HCT116 (cell line): ENCODE results near the gene SCTR. TPM values are rescaled to one million over a fixed set of nuclear protein-coding genes. Genes with fewer than 3 reads are reported as not detected.

Source experiments
- ATAC-seq: fragments of 200-7000 bp; cut with Tn5 transposase; 2 replicates; pipeline ENCODE4 v1.9.1; 2020; ENCODE audit warnings: mild to moderate bottlenecking, moderate library complexity
- BruUV-seq: library from RNA; stranded (reverse); fragments of 400-500 nt; replicated peaks from 2 replicates; lab custom pipeline; 2021; lab: Mats Ljungman, UMichigan
- CTCF ChIA-PET: fragments of 300-600 bp; sonication (Branson Sonifier 250); formaldehyde crosslinking; loops from one replicate; lab custom pipeline; 2021; ENCODE audit warnings: antibody characterized with exemption; lab: Charles Lee
- POLR2A ChIA-PET: fragments of 300-600, 350-600 bp; sonication (Branson Sonifier 250); formaldehyde crosslinking; loops from one replicate; lab custom pipeline; 2021; ENCODE audit warnings: antibody characterized with exemption; lab: Charles Lee
- RAD21 ChIA-PET, 2 experiments: fragments of 300-600 bp; sonication (Branson Sonifier 250); formaldehyde crosslinking; loops; one replicate each; lab custom pipeline; 2023; ENCODE audit warnings: low total read pairs in 2 of 2; ENCODE audit not compliant: uncharacterized antibody in 2 of 2, unreplicated experiment in 2 of 2, low non-redundant PET in 1 of 2; lab: Charles Lee
- DNase-seq: peaks from one replicate; pipeline ENCODE4 v3.0.0-alpha.2; 2010; ENCODE audit warnings: low read depth, low spot score
- H2AFZ ChIP-seq: fragments of 200-600 bp; shearing (Covaris generic), sonication (generic); 2 replicates; pipeline ENCODE4 v1.6.1; 2017; ENCODE audit warnings: low read depth, mixed run types, mixed read lengths, antibody characterized with exemption, low read length; ENCODE audit not compliant: poor library complexity, severe bottlenecking
- H3K27ac ChIP-seq: 2 replicates; pipeline ENCODE4 v1.5.1; 2012; ENCODE audit warnings: low read depth, low read length
- H3K27me3 ChIP-seq: fragments of 200-600 bp; sonication (generic); 2 replicates; pipeline ENCODE4 v1.6.1; 2016; ENCODE audit warnings: mixed run types, low read length, mixed read lengths; ENCODE audit not compliant: insufficient read depth
- H3K36me3 ChIP-seq, 2 experiments: fragments of 200-500 bp in 1 of 2; fragments of 200-600 bp in 1 of 2; sonication (Bioruptor generic) in 1 of 2; sonication (generic) in 1 of 2; 2 replicates each; pipeline versions ENCODE4 v1.5.1 to v1.6.1; 2014 to 2016; ENCODE audit warnings: low read length in 2 of 2, inconsistent platforms in 1 of 2, mixed read lengths in 1 of 2, mixed run types in 1 of 2; ENCODE audit not compliant: insufficient read depth in 2 of 2, control insufficient read depth in 1 of 2
- H3K4me1 ChIP-seq, 2 experiments: fragments of 200-600 bp in 1 of 2; sonication (generic) in 1 of 2; 2 replicates each; pipeline versions ENCODE4 v1.5.1 to v1.6.1; 2012 to 2017; ENCODE audit warnings: low read length in 2 of 2, inconsistent platforms in 1 of 2, mild to moderate bottlenecking in 1 of 2, mixed read lengths in 1 of 2, mixed run types in 1 of 2, moderate library complexity in 1 of 2; ENCODE audit not compliant: insufficient read depth in 2 of 2, control insufficient read depth in 1 of 2
- H3K4me2 ChIP-seq: fragments of 200-600 bp; sonication (generic); 2 replicates; pipeline ENCODE4 v1.6.1; 2017; ENCODE audit warnings: mixed run types, low read length, mixed read lengths
- H3K4me3 ChIP-seq, 2 experiments: fragments of 200-600 bp in 1 of 2; sonication (generic) in 1 of 2; replicated peaks in 1 of 2; 2 replicates each; pipeline ENCODE4 v1.5.1; 2011 to 2016; ENCODE audit warnings: low read length in 2 of 2, control low read depth in 1 of 2, low read depth in 1 of 2, mild to moderate bottlenecking in 1 of 2, mixed read lengths in 1 of 2, mixed run types in 1 of 2
- H3K79me2 ChIP-seq: fragments of 200-600 bp; sonication (generic); 2 replicates; pipeline ENCODE4 v1.6.1; 2017; ENCODE audit warnings: mild to moderate bottlenecking, mixed run types, low read length, moderate library complexity, mixed read lengths; ENCODE audit not compliant: insufficient read depth
- H3K9ac ChIP-seq: fragments of 200-600 bp; sonication (generic); 2 replicates; pipeline ENCODE4 v1.6.1; 2016; ENCODE audit warnings: low read length, mixed read lengths
- H3K9me2 ChIP-seq: fragments of 200-600 bp; sonication (generic), shearing (Covaris generic); 2 replicates; pipeline ENCODE4 v1.6.1; 2017; ENCODE audit warnings: mixed run types, mild to moderate bottlenecking, moderate library complexity; ENCODE audit not compliant: insufficient read depth
- H3K9me3 ChIP-seq, 2 experiments: fragments of 200-500 bp in 1 of 2; fragments of 200-600 bp in 1 of 2; sonication (Bioruptor generic) in 1 of 2; sonication (generic) in 1 of 2; 2 replicates each; pipeline ENCODE4 v1.6.1; 2014 to 2017; ENCODE audit warnings: low read length in 2 of 2, mixed read lengths in 2 of 2, inconsistent platforms in 1 of 2, low read depth in 1 of 2, mild to moderate bottlenecking in 1 of 2, mixed run types in 1 of 2, moderate library complexity in 1 of 2; ENCODE audit not compliant: control insufficient read depth in 1 of 2, insufficient read depth in 1 of 2
- H4K20me1 ChIP-seq: fragments of 200-600 bp; sonication (generic), shearing (Covaris generic); 2 replicates; pipeline ENCODE4 v1.6.1; 2017; ENCODE audit warnings: mixed run types, mild to moderate bottlenecking, moderate library complexity; ENCODE audit not compliant: insufficient read depth
- CTCF ChIP-seq, 3 experiments: fragments of 200-600 bp in 1 of 3; sonication (generic) in 1 of 3; IDR thresholded peaks in 2 of 3; conservative IDR thresholded peaks in 1 of 3; 2 replicates each; pipeline ENCODE4 v1.5.1; 2012 to 2017; ENCODE audit warnings: low read depth in 2 of 3, low read length in 2 of 3, antibody characterized with exemption in 1 of 3, borderline replicate concordance in 1 of 3, control low read depth in 1 of 3, mild to moderate bottlenecking in 1 of 3, mixed read lengths in 1 of 3, mixed run types in 1 of 3, moderate library complexity in 1 of 3; ENCODE audit not compliant: insufficient read depth in 1 of 3
- EGR1 ChIP-seq: IDR thresholded peaks from 2 replicates; pipeline ENCODE4 v1.6.1; 2012; ENCODE audit warnings: low read depth
- EZH2phosphoT487 ChIP-seq: fragments of 200-600 bp; IDR thresholded peaks from 2 replicates; pipeline ENCODE4 v1.6.1; 2018; ENCODE audit warnings: antibody characterized with exemption, borderline replicate concordance
- POLR2A ChIP-seq: IDR thresholded peaks from 2 replicates; pipeline ENCODE4 v1.7.0; 2011; ENCODE audit warnings: borderline replicate concordance; ENCODE audit not compliant: insufficient read depth, insufficient read length; ENCODE audit errors: extremely low read depth
- POLR2AphosphoS5 ChIP-seq: IDR thresholded peaks from 2 replicates; pipeline ENCODE4 v1.6.1; 2011; ENCODE audit warnings: mild to moderate bottlenecking, low read depth, low read length, moderate library complexity
- YY1 ChIP-seq: IDR thresholded peaks from 2 replicates; pipeline ENCODE4 v1.6.1; 2011; ENCODE audit warnings: low read length, low read depth, moderate library complexity, mild to moderate bottlenecking; ENCODE audit not compliant: insufficient replicate concordance; ENCODE audit errors: extremely low read depth
- ZNF274 ChIP-seq: fragments of 200-500 bp; sonication (Bioruptor generic); IDR thresholded peaks from 2 replicates; pipeline ENCODE4 v1.6.1; 2014; ENCODE audit warnings: mild to moderate bottlenecking, low read depth, low read length, inconsistent platforms
- intact Hi-C: fragments of 100-400 bp; cut with micrococcal nuclease; formaldehyde crosslinking; loops from 2 replicates; pipeline ENCODE4 v1.10.0; 2022
- total RNA-seq: library from RNA; stranded (reverse); gene quantifications from one replicate; pipeline ENCODE4 v1.2.1, GENCODE V29; 2021; ENCODE audit not compliant: unreplicated experiment
- TF ChIP-seq, protein P1 (sequence below): IDR thresholded peaks from 2 replicates; pipeline ENCODE4 v1.6.1; 2012; ENCODE audit warnings: low read depth
- TF ChIP-seq, protein P2 (sequence below): IDR thresholded peaks from 2 replicates; pipeline ENCODE4 v1.6.1; 2012

The SCTR gene
- total RNA-seq, 1 experiment from 2014 or later, result not detected

DNA sequence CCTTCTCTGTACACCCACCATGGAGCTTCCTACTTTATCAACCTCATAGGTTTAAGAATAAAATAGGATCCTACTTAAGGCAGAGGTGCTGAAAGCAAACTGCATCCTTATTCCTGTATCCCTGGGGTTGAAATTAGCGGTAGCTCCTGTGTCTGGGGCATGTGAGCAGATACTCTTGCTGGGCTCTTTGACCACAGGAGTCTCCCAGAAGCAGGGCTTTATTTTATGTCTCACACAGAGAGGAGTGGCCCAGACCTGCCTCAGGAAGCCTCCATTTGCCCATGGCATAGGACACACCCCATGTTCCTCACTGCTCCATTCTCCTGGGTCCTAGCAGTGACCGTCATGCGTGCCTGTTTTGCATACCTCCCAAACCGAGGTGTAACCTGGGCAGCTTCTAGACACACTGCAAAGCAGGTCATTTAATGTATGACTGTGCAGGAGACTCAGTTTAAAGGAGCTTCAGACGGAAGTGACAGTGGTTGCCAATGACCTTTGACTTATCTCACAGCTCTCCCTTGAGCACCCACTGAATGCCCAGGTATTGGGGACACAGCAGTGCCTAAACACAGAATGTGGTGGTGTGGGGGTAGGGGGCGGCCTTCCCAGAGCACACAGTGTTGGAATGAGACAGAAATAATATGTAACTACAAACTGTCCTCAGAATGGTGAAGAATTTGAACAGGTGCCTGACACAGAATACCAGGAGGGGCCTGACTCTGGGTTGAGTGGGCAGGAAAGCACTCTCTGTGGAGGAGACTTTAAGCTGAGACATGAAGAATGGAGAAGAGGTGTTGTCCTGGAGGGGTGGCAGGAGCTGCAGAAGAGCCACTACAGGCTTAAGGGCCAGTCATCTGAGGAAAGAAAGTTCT lies 89.0 kb downstream of the SCTR start (continued):
- TF ChIP-seq, protein P1, sequence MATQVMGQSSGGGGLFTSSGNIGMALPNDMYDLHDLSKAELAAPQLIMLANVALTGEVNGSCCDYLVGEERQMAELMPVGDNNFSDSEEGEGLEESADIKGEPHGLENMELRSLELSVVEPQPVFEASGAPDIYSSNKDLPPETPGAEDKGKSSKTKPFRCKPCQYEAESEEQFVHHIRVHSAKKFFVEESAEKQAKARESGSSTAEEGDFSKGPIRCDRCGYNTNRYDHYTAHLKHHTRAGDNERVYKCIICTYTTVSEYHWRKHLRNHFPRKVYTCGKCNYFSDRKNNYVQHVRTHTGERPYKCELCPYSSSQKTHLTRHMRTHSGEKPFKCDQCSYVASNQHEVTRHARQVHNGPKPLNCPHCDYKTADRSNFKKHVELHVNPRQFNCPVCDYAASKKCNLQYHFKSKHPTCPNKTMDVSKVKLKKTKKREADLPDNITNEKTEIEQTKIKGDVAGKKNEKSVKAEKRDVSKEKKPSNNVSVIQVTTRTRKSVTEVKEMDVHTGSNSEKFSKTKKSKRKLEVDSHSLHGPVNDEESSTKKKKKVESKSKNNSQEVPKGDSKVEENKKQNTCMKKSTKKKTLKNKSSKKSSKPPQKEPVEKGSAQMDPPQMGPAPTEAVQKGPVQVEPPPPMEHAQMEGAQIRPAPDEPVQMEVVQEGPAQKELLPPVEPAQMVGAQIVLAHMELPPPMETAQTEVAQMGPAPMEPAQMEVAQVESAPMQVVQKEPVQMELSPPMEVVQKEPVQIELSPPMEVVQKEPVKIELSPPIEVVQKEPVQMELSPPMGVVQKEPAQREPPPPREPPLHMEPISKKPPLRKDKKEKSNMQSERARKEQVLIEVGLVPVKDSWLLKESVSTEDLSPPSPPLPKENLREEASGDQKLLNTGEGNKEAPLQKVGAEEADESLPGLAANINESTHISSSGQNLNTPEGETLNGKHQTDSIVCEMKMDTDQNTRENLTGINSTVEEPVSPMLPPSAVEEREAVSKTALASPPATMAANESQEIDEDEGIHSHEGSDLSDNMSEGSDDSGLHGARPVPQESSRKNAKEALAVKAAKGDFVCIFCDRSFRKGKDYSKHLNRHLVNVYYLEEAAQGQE, result no peak

GRCh38 chr2:119434664-119435063 lies 89.6 kb downstream of the SCTR start:
- POLR2A ChIA-PET, result no interaction called here
- CTCF ChIA-PET, result interaction anchor here (0.8 kb wide), 1 partner anchor 42 kb away, joined by 3 read pairs; no protein-coding TSS in a partner anchor
- Histone ChIP-seq H3K9me2 (no peaks in the 10 kb centered on the region), H4K20me1 (no peaks in the 10 kb centered on the region), H3K4me3 (no peak overlapping the region), H3K4me1 (peaks cover 16 to 27% of the 10 kb centered on the region in 2 experiments; a peak in 3 of 4 replicates), H3K9ac (no peak overlapping the region)
- RAD21 ChIA-PET, result interaction anchor here in 1 of 2 experiments (0.8 kb wide), 1 partner anchor 42 kb away, joined by 3 read pairs; no protein-coding TSS in a partner anchor
- TF ChIP-seq ZNF274, result no peak
- TF ChIP-seq, protein P2, sequence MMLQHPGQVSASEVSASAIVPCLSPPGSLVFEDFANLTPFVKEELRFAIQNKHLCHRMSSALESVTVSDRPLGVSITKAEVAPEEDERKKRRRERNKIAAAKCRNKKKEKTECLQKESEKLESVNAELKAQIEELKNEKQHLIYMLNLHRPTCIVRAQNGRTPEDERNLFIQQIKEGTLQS, result no peak
- TF ChIP-seq EZH2phosphoT487, result no peak
- no peak for TF ChIP-seq EGR1
- TF ChIP-seq POLR2AphosphoS5, result no peak
- no peak for TF ChIP-seq CTCF (IDR thresholded peaks at IDR 0.05 in 2 of 3, conservative IDR thresholded peaks at IDR 0.05 in 1 of 3; ENCODE audit: borderline replicate concordance in 1 of 3, insufficient read depth in 1 of 3, low read depth in 2 of 3, low read length in 2 of 3)
- TF ChIP-seq YY1, result no peak
- TF ChIP-seq POLR2A, result no peak
- TF ChIP-seq, all 23 proteins: peak for 0
- no peaks in the 10 kb centered on the region for H3K79me2 ChIP-seq
- no TSS peak for BruUV-seq
- DNase-seq, result no peak
- no peaks in the 10 kb centered on the region for H3K27me3 ChIP-seq
- H2AFZ ChIP-seq, result no peak overlapping the region
- ATAC-seq, result no peak
- no peaks in the 10 kb centered on the region for H3K36me3 ChIP-seq
- no peak overlapping the region for H3K27ac ChIP-seq
- intact Hi-C loops, result no loop called here
- no peaks in the 10 kb centered on the region for H3K9me3 ChIP-seq
- H3K4me2 ChIP-seq, result no peak overlapping the region
